Measurements from ENCODE around the gene MYO18B.
"Not testable (repeated sequence)": the region's sequence is repeated elsewhere in the genome, so short reads cannot be mapped to it uniquely, and the experiment has no call there.

Gene MYO18B

GRCh38 chr22:25956801-25957200, 214.8 kb downstream of the MYO18B start:
- DNase-seq: no peak

GRCh38 chr22:25959818-25960774, 218.1 kb downstream of the MYO18B start:
- no peak for DNase-seq

DNA sequence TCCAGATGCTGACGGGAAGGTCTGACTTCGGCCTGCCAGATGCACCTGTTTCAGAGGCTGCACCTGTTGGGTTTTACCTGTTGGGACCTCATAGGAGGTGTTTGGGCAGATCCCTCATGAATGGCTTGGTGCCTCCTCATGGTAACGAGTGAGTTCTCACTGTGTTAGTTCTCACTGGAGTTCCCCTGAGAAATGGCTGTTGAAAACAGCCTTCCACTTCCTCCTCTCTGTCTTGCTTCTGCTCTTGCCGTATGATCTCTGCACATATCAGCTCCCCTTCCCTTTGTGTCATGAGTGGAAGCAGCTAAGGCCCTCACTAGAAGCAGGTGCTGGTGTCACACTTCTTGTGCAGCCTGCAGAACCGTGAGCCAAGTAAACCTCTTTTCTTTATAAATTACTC, 219.7 kb downstream of the MYO18B start:
- DNase-seq: no peak

GRCh38 chr22:25962711-25963110, 220.7 kb downstream of the MYO18B start:
- DNase-seq: no peak

GRCh38 chr22:25964961-25965730, 223.2 kb downstream of the MYO18B start:
- DNase-seq: no peak

DNA sequence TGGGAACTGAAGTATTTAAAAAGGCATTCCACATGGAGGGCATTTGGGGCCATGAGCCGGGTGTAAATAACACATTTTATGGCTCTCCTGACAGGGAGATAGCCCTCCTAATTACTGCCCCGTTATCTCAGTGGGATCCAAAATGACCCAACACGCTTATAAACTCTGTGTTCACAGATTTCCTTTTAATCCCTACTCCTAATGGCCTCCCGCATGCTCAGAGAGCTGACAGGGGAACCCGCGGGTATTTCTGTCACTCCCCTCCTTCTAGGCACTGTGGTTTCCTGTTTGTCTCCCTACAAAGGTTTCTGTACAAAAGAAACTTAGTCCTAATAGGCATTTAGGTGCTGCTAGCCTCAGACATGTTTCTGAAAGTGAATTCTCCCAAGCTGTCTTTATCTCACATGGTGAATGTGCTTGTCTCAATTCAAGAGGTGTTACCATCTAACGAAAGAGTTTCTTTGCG, 224.5 kb downstream of the MYO18B start:
- no peak for DNase-seq

- DNase-seq: no peak
Measured at GRCh38 chr22:25969286-25969685, 227.3 kb downstream of the MYO18B start.

DNA sequence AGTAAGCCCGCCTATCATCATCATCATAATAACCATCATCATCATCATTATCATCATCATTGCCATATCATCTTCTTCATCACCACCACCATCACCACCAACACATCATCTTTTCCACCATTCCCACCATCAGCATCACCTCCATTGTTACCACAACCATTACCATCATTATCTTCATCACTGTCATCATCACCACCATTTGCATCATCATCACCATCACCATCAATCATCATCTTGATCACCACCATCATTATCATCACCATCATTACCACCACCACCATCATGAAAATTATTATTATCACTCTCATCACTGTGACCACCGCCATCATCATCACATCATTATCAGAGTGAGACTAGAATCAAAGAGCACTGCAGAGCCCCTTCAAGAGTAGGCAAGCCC, 227.9 kb downstream of the MYO18B start:
- no peak for DNase-seq

- DNase-seq: no peak
Measured at GRCh38 chr22:25970374-25970911, 228.5 kb downstream of the MYO18B start.

DNA sequence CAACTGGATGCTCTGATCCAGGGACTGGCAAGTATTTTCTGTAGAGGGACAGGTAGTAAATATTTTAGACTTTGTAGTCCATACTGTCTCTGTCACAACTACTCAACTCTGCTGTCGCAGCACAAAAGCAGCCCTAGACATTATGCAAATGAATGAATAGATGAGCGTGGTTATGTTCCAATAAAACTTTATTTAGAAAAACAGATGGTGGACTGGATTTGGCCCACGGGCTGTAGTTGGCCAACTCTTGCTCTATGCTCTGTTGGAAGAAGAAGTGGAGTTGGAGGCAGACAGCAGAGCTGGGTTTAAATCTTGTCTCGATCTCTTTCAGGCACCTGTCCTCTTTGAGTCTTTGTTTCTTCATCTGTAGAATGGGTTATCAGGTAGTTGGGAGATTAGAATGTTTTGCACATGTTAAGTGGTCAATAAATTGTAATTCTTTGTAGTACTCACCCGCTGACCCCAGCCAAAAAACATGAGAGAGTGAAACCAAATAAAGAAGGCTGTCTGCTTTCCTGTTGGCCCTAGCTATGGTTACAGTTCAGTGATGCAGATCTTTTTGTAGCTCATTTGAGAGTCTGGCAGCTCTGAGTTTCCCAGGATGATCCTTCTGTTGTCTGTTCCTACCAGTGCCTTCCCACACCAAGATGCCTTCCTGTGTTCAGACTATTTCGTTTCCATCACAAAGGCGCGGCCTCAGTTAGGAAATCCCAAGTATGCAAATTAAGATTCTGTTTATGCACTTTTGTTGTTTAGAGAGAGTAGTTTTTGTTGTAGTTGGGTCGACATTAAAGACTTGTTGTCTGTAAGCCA, 229.2 kb downstream of the MYO18B start:
- no peak for DNase-seq

DNA sequence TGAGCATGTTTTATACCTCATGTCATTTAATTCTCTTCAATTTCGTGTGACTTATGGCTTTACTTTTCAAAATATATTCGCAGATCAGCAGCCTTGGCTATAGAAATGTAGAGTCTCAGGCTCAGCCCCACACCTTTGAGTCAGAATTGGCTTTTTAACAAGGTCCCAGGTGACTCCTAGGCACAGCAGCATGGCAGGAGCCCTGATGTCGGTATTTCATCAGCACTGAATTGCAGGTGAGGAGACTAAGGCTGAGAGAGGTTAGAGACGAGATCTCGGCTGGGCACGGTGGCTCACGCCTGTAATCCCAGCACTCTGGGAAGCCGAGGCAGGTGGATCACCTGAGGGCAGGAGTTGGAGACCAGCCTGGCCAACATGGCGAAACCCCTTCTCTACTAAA, 230.4 kb downstream of the MYO18B start:
- no peak for DNase-seq

- DNase-seq: no peak
Measured at GRCh38 chr22:25976356-25976755, 234.4 kb downstream of the MYO18B start.

- DNase-seq: no peak
Measured at GRCh38 chr22:25979968-25980367, 238.0 kb downstream of the MYO18B start.

- DNase-seq: not testable (repeated sequence)
Measured at GRCh38 chr22:25984911-25985310, 242.9 kb downstream of the MYO18B start.

DNA sequence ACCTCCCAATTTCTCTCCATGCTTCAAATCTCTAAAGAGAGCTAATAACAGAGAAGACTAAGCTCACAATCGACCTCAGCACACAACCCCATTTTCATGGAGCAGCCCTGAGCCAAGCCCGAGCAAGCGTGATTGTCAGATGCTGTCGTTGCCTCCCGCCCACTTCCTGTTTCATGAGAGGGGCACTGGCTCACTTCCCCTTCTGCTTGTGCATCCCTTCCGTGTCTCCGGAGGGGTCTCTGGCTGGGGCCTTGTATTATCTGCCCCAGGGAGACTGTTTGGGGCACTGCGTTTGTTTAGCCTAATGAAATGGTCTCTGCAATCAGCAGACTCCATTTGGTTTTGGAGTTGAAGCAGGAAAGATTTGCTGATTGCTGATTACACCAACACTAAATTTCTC, 246.0 kb downstream of the MYO18B start:
- DNase-seq: peak; percentile 5

DNA sequence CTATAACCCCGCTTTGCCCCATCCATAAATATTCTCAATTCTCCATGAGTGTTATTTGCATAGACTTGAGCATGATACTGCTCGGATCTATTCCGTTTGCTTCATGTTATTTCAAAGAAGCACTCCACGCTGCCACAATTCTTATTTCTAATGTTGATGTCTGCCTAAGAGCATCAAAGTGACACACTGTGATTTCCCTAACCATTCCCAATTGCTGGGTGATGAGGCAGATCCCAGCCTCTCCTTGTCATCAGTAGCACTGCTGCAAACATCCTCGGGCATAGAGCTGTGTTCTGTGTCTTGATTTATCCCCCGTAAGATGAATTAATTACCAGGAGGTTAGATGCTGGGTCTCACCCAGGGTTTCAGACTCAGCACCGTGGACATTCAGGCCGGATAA, 249.0 kb downstream of the MYO18B start:
- DNase-seq: no peak

DNA sequence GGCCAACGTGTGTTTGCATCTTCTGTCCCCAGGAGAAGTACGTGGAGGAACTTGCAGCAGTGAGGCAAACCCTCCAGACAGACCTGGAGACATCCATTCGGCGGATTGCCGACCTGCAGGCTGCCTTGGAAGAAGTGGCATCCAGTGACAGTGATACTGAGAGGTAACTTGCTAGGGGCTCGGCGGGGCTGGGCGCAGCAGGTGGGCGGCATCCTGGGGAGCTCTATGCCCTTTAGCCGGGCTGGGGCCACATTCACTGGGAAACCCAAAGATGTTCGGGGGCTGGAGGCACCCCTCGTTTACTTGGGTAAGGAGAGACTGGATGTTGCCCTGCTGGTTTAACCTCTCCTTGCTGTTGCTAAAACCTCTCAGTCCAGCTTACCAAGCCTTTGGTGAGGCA, 250.3 kb downstream of the MYO18B start:
- no peak for DNase-seq

DNA sequence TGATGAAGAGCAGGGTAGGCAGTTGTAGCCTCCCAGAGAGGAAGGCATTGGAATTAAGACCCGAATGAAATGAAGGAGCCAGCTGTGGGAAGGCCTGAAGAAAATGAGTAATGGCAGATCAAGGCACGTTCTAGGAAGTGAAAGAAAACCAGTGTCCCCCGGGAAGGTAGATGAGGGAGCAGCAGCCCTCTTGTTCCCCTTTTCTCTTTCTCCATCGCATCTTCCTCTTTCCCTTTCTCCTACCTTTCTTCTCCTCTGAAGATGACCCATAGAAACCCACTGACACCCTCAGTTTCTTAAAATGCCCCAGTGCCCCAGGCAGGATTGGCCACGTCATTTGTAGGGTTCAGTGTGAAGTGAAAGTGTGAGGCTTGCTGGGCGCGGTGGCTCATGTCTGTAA, 254.7 kb downstream of the MYO18B start:
- DNase-seq: no peak

- DNase-seq: no peak
Measured at GRCh38 chr22:25997886-25998775, 256.1 kb downstream of the MYO18B start.

DNA sequence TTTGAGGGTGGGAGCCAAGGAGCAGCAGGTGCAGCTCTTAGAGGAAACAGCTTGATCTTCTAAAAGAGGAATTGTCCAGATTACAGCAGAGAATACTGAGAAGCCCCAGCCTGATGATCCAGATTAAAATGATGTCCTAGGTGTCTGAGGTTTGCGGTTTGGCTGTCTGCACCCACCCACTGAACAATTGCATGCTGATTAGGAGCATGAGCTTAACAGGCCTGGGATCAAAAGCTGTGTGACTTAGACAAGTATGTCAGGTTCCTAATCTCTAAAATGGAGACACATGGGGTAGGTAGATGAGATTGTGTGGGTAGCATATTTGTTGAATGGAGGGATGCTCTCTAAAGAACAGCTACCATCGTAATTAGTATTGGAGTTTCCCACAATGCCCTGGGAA, 260.5 kb downstream of the MYO18B start:
- no peak for DNase-seq

DNA sequence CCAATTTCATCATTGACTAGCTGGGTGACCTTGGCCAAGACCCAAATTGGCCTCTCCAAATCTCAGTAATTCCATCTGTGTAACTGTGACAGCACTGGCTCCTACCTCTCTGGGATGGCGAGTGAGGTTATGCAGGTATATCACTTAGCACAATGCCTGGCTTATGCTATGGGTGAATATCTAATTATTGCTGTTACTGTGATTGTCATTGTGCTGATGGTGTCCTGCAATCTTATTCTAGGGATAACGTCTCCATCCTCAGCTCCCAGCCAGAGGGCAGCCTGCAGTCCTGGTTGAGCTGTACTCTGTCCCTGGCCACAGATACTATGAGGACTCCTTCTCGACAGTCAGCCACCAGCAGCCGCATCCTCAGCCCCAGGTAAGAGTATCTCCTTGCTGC, 262.5 kb downstream of the MYO18B start:
- DNase-seq: no peak

- DNase-seq: no peak
Measured at GRCh38 chr22:26008587-26008986, 266.6 kb downstream of the MYO18B start.

All from suppressor macrophage treated with lipopolysaccharide for 4 hours (primary cell).